ENCODE measurements around the gene HNRNPDL. TPM values are rescaled to one million over a fixed set of nuclear protein-coding genes. Genes with fewer than 3 reads are reported as not detected.
"Not testable (repeated sequence)": the region's sequence is repeated elsewhere in the genome, so short reads cannot be mapped to it uniquely, and the experiment has no call there.

HNRNPDL gene
- total RNA-seq, result 100 to 1,000 TPM; 256 to 267 TPM

- H3K9me3 Mint-ChIP-seq, result no peaks in the 10 kb centered on the region
- intact Hi-C loops (cut with micrococcal nuclease), result loop anchor here (1.0 to 10.0 kb wide), 7 partner anchors 460 to 1024 kb away; partner anchors contain the start of genes COQ2, HELQ, RASGEF1B and SEC31A
- peak; percentile 99 for DNase-seq
- H3K4me1 Mint-ChIP-seq (ENCODE audit: low read depth), result peaks cover 63% of the 10 kb centered on the region
- CTCF ChIA-PET, result interaction anchor here (1.3 kb wide), 1 partner anchor 309 kb away, joined by 3 read pairs; no protein-coding TSS in a partner anchor
- H3K4me3 Mint-ChIP-seq, result peak within 1 kb of the TSS; percentile 93
- H3K27ac Mint-ChIP-seq, result peak within 1 kb of the TSS; percentile 99
- no peaks in the 10 kb centered on the region for H3K27me3 Mint-ChIP-seq (ENCODE audit: low read depth)
- peaks cover 60% of the 10 kb centered on the region for H3K36me3 Mint-ChIP-seq (ENCODE audit: low read depth)
Observed at GRCh38 chr4:82430193-82430963, at the start of gene HNRNPDL, which contains the start of gene ENOPH1. Gene HNRNPDL, minus strand, starts transcription at chr4:82430462. Its CDS starts 772 bp downstream, at chr4:82429690. Gene ENOPH1, plus strand, starts transcription at chr4:82430590. Its CDS starts 240 bp downstream, at chr4:82430830.

GRCh38 chr4:82479562-82479961 lies 49.3 kb upstream of the HNRNPDL start:
- Mint-ChIP-seq H3K4me1 (ENCODE audit: low read depth) (no peaks in the 10 kb centered on the region), H3K27me3 (ENCODE audit: low read depth) (no peaks in the 10 kb centered on the region), H3K27ac (no peak overlapping the region), H3K36me3 (ENCODE audit: low read depth) (peaks cover 23% of the 10 kb centered on the region), H3K4me3 (no peak overlapping the region), H3K9me3 (no peaks in the 10 kb centered on the region)
- no peak for DNase-seq
- intact Hi-C loops (cut with micrococcal nuclease), result no loop called here
- CTCF ChIA-PET, result interaction anchor here (0.6 kb wide), 1 partner anchor 294 kb away, joined by 3 read pairs; no protein-coding TSS in a partner anchor

DNA sequence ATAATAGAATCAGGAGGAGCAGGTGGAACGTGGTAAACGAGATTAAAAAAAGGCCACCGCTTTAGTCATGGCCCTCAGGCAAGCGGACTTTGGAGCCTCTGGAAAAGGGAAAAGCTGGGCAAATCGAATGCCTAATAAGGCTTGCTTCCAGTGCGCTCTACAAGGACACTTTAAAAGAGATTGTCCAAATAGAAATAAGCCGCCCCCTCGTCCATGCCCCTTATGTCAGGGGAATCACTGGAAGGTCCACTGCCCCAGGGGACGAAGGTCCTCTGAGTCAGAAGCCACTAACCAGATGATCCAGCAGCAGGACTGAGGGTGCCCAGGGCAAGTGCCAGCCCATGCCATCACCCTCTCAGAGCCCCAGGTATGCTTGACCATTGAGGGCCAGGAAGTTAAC lies 47.2 kb upstream of the HNRNPDL start:
- H3K9me3 Mint-ChIP-seq; intact Hi-C loops (cut with micrococcal nuclease): not testable (repeated sequence)

DNA sequence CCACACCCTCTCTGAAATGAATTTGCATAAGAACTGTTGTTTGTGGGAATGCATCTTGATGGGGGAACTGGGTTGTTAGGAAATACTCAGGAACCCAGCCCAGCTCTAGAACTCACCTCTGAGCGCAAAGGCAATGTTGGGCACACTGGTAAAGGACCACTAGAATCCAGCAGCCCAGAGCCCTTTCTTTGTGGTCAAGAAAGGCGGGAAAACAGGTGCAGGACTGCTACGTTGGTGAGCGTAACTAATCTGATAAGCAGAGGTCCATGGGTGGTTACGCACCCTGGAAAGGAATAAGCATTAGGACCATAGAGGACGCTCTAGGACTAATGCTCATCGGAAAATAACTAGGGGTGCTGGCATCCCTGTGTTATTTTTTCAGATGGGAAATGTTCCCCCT lies 45.7 kb upstream of the HNRNPDL start:
- H3K27ac Mint-ChIP-seq; H3K9me3 Mint-ChIP-seq; H3K4me3 Mint-ChIP-seq; H3K27me3 Mint-ChIP-seq (ENCODE audit: low read depth); intact Hi-C loops (cut with micrococcal nuclease); H3K4me1 Mint-ChIP-seq (ENCODE audit: low read depth); DNase-seq: not testable (repeated sequence)
- CTCF ChIA-PET, result interaction anchor here (0.6 kb wide), 1 partner anchor 342 kb away, joined by 3 read pairs; no protein-coding TSS in a partner anchor
- H3K36me3 Mint-ChIP-seq (ENCODE audit: low read depth), result peaks cover 20% of the 10 kb centered on the region

More for the DNA sequence above, 47.2 kb upstream of the HNRNPDL start:
- H3K4me1 Mint-ChIP-seq (ENCODE audit: low read depth); CTCF ChIA-PET; H3K27ac Mint-ChIP-seq; H3K4me3 Mint-ChIP-seq; DNase-seq; H3K27me3 Mint-ChIP-seq (ENCODE audit: low read depth): not testable (repeated sequence)
- peaks cover 23% of the 10 kb centered on the region for H3K36me3 Mint-ChIP-seq (ENCODE audit: low read depth)

GRCh38 chr4:82473621-82474164 lies 43.4 kb upstream of the HNRNPDL start:
- intact Hi-C loops (cut with micrococcal nuclease), result no loop called here
- CTCF ChIA-PET, result interaction anchor here (0.6 kb wide), 1 partner anchor 11 kb away, joined by 4 read pairs; no protein-coding TSS in a partner anchor
- H3K27me3 Mint-ChIP-seq (ENCODE audit: low read depth), result no peaks in the 10 kb centered on the region
- H3K4me1 Mint-ChIP-seq (ENCODE audit: low read depth), result no peaks in the 10 kb centered on the region
- DNase-seq, result no peak
- H3K9me3 Mint-ChIP-seq, result no peaks in the 10 kb centered on the region
- H3K36me3 Mint-ChIP-seq (ENCODE audit: low read depth), result peaks cover 9% of the 10 kb centered on the region
- no peak overlapping the region for H3K27ac Mint-ChIP-seq
- H3K4me3 Mint-ChIP-seq, result no peak overlapping the region

GRCh38 chr4:82473080-82473479 lies 42.8 kb upstream of the HNRNPDL start:
- intact Hi-C loops (cut with micrococcal nuclease); H3K27ac Mint-ChIP-seq; H3K9me3 Mint-ChIP-seq; H3K4me1 Mint-ChIP-seq (ENCODE audit: low read depth); DNase-seq; H3K27me3 Mint-ChIP-seq (ENCODE audit: low read depth); H3K4me3 Mint-ChIP-seq; H3K36me3 Mint-ChIP-seq (ENCODE audit: low read depth): not testable (repeated sequence)
- CTCF ChIA-PET, result interaction anchor here (0.6 kb wide), 1 partner anchor 11 kb away, joined by 4 read pairs; no protein-coding TSS in a partner anchor

DNA sequence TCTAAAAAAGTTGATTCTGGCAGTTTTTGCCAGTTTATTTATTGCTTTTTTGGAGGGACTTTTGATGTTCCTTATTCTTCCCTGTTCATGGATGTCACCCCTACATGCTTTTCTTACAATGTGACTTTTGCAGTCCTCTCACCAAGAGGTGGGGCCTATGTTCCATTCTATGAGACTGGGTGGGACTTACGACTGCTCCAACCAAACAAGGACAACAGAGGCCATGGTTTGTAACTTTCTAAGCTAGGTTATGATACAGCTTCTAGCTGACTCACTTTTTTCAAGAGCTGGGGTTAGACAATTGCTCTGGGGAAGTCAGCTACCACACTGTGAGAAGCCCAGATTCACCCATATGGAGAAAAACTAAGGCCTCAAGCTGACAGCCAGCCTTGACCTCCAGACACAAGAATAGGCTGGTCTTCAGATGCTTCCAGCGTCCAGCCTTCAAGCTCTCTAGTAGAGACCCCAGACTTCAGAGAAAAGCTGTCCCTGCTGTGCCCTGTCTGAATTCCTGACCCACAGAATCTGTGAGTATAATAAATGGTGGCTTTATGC lies 39.6 kb upstream of the HNRNPDL start:
- CTCF ChIA-PET, result interaction anchor here (0.7 to 3.8 kb wide), 2 partner anchors 74 to 269 kb away, joined by 3 to 21 read pairs; no protein-coding TSS in a partner anchor
- H3K36me3 Mint-ChIP-seq (ENCODE audit: low read depth), result peaks cover 10% of the 10 kb centered on the region
- H3K27ac Mint-ChIP-seq, result no peak overlapping the region
- H3K27me3 Mint-ChIP-seq (ENCODE audit: low read depth), result no peaks in the 10 kb centered on the region
- DNase-seq, result no peak
- H3K9me3 Mint-ChIP-seq, result no peaks in the 10 kb centered on the region
- intact Hi-C loops (cut with micrococcal nuclease), result no loop called here
- no peak overlapping the region for H3K4me3 Mint-ChIP-seq
- no peaks in the 10 kb centered on the region for H3K4me1 Mint-ChIP-seq (ENCODE audit: low read depth)

GRCh38 chr4:82467471-82467870 lies 37.2 kb upstream of the HNRNPDL start:
- no peaks in the 10 kb centered on the region for H3K4me1 Mint-ChIP-seq (ENCODE audit: low read depth)
- CTCF ChIA-PET, result interaction anchor here (3.8 kb wide), 1 partner anchor 272 kb away, joined by 21 read pairs; no protein-coding TSS in a partner anchor
- intact Hi-C loops (cut with micrococcal nuclease), result no loop called here
- H3K27ac Mint-ChIP-seq, result no peak overlapping the region
- H3K9me3 Mint-ChIP-seq, result no peaks in the 10 kb centered on the region
- H3K27me3 Mint-ChIP-seq (ENCODE audit: low read depth), result no peaks in the 10 kb centered on the region
- H3K4me3 Mint-ChIP-seq, result no peak overlapping the region
- H3K36me3 Mint-ChIP-seq (ENCODE audit: low read depth), result peaks cover 8% of the 10 kb centered on the region
- DNase-seq, result no peak

DNA sequence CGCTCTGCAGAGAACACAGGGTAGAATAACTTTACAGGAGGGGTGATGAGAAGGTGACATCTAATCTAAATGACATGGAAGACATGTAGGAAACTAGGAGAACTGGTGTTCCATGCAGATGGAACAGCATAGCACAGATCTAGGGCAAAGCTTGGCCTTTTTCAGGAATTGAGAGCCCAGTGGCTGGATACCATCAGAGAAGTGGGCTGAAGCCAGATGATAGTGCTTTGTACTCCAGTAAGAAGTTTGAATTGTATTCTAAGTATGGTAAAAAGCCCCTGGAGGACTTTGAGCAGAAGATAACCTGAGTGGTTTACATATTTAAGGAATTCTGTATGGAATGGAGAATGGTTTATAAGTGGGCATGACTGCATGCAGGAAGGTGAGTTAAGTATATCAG lies 33.0 kb upstream of the HNRNPDL start:
- intact Hi-C loops (cut with micrococcal nuclease), result loop anchor here (2.0 to 5.0 kb wide), 2 partner anchors 334 to 820 kb away; partner anchors contain the start of gene SCD5
- Mint-ChIP-seq H3K9me3 (no peaks in the 10 kb centered on the region), H3K4me1 (ENCODE audit: low read depth) (peaks cover 2% of the 10 kb centered on the region), H3K36me3 (ENCODE audit: low read depth) (peaks cover 13% of the 10 kb centered on the region), H3K4me3 (no peak overlapping the region), H3K27me3 (ENCODE audit: low read depth) (no peaks in the 10 kb centered on the region), H3K27ac (no peak overlapping the region)
- CTCF ChIA-PET, result interaction anchor here (0.6 to 1.9 kb wide), 5 partner anchors 22 to 277 kb away, joined by 3 to 12 read pairs (median 3); no protein-coding TSS in a partner anchor
- no peak for DNase-seq

DNA sequence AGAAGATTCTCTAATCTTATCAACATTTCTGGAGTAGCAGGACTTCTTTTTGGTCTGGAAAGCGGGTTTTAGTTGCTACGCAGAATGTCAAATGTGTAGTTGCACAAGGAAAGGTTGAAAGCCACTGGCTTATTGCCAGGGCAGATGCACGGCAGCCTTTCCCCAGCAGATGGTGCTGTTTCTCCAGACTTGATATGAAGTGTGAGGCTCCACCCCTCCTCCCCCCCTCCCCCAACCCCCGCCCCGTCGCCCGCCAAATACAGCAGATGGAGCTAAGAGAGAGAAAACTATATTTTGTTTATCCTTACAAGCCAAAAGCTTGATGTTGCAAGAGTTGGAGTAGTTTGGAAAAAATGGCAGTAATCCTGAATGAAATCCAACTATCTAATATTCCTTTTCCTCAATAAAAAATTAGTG lies 32.2 kb upstream of the HNRNPDL start:
- intact Hi-C loops (cut with micrococcal nuclease), result loop anchor here (1.0 to 5.0 kb wide), 5 partner anchors 137 to 820 kb away; partner anchors contain the start of genes COPS4 and SCD5
- peaks cover 10% of the 10 kb centered on the region for H3K36me3 Mint-ChIP-seq (ENCODE audit: low read depth)
- H3K4me1 Mint-ChIP-seq (ENCODE audit: low read depth), result peaks cover 2% of the 10 kb centered on the region
- H3K27ac Mint-ChIP-seq, result no peak overlapping the region
- H3K4me3 Mint-ChIP-seq, result no peak overlapping the region
- no peaks in the 10 kb centered on the region for H3K27me3 Mint-ChIP-seq (ENCODE audit: low read depth)
- CTCF ChIA-PET, result interaction anchor here (0.6 to 4.1 kb wide), 6 partner anchors 11 to 277 kb away, joined by 3 to 28 read pairs (median 4); no protein-coding TSS in a partner anchor
- H3K9me3 Mint-ChIP-seq, result no peaks in the 10 kb centered on the region
- peak; percentile 93 for DNase-seq

DNA sequence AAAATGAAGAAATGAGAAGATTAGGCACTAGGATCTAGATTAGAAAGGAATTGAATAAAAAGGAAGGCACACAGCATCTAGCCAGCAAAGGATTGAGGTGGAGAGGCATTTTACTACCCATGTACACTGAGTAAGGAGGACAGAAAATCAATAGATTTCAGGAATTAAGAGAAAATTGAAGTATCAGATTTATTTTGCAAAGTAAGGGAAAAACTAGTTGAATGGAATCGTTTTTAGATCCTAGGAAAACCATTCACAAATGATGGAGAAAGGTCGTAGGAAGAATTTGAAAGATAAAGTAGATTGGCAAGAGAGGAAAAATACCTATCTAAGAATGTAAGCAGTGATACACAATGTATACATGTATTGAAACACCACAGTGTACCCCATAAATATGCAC lies 31.4 kb upstream of the HNRNPDL start:
- Mint-ChIP-seq H3K36me3 (ENCODE audit: low read depth) (peaks cover 12% of the 10 kb centered on the region), H3K27me3 (ENCODE audit: low read depth) (no peaks in the 10 kb centered on the region), H3K4me1 (ENCODE audit: low read depth) (peaks cover 2% of the 10 kb centered on the region), H3K27ac (no peak overlapping the region), H3K4me3 (no peak overlapping the region), H3K9me3 (no peaks in the 10 kb centered on the region)
- no peak for DNase-seq
- CTCF ChIA-PET, result interaction anchor here (1.0 to 4.1 kb wide), 5 partner anchors 10 to 278 kb away, joined by 3 to 28 read pairs (median 5); no protein-coding TSS in a partner anchor
- intact Hi-C loops (cut with micrococcal nuclease), result loop anchor here (1.0 to 5.0 kb wide), 5 partner anchors 138 to 821 kb away; partner anchors contain the start of genes COPS4 and SCD5

DNA sequence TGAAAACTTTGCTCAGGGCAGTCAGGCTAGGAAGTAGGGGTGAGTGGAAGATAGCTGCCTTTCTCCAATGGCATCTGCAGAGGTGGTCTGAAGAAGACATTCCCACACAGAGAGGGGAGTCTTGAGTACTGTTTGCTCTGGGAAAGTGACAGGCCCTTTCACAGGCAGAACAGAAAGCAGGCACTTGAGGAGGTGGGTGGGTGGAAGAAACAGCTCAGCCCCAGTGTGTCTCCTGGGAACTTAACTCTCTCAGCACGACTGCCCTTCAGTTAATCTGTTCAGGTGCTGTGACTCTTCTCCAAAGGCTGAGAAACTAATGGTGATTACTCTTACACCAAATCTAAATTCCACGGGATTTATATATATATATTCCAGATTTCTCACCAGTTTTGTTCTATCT lies 28.5 kb upstream of the HNRNPDL start:
- no peak for DNase-seq
- no peaks in the 10 kb centered on the region for H3K9me3 Mint-ChIP-seq
- no peak overlapping the region for H3K4me3 Mint-ChIP-seq
- H3K27ac Mint-ChIP-seq, result no peak overlapping the region
- peaks cover 5% of the 10 kb centered on the region for H3K4me1 Mint-ChIP-seq (ENCODE audit: low read depth)
- CTCF ChIA-PET, result interaction anchor here (0.6 to 4.1 kb wide), 2 partner anchors 10 to 280 kb away, joined by 3 to 28 read pairs; no protein-coding TSS in a partner anchor
- peaks cover 21% of the 10 kb centered on the region for H3K36me3 Mint-ChIP-seq (ENCODE audit: low read depth)
- no peaks in the 10 kb centered on the region for H3K27me3 Mint-ChIP-seq (ENCODE audit: low read depth)
- intact Hi-C loops (cut with micrococcal nuclease), result no loop called here
